GM18502 (cell line): ENCODE measurements around the gene PRADC1.
"Not testable (repeated sequence)": the region's sequence is repeated elsewhere in the genome, so short reads cannot be mapped to it uniquely, and the experiment has no call there.

Experiments
- ATAC-seq: cut with Tn5 transposase; IDR thresholded peaks from one replicate; pipeline ENCODE4 v1.9.1; 2021; ENCODE audit warnings: mild to moderate bottlenecking; ENCODE audit not compliant: unreplicated experiment, poor library complexity

PRADC1 gene

GRCh38 chr2:73210019-73210418, 23.0 kb downstream of the PRADC1 start:
- ATAC-seq: no peak

GRCh38 chr2:73208258-73208657, 24.8 kb downstream of the PRADC1 start:
- ATAC-seq: no peak

- no peak for ATAC-seq
Measured at GRCh38 chr2:73205611-73206010, 27.4 kb downstream of the PRADC1 start.

- no peak for ATAC-seq
Measured at GRCh38 chr2:73203055-73203681, 29.9 kb downstream of the PRADC1 start.

GRCh38 chr2:73202156-73203054, 30.6 kb downstream of the PRADC1 start, which contains the start of gene NOTO:
Gene NOTO (plus strand): TSS chr2:73202574. CDS start chr2:73202667, 93 bp downstream.
- no peak for ATAC-seq

- ATAC-seq: not testable (repeated sequence)
Measured at GRCh38 chr2:73200281-73200680, 32.8 kb downstream of the PRADC1 start.

- ATAC-seq: no peak
Measured at GRCh38 chr2:73197579-73197978, 35.5 kb downstream of the PRADC1 start.

- ATAC-seq: no peak
Measured at GRCh38 chr2:73187549-73187948, 45.5 kb downstream of the PRADC1 start.

- ATAC-seq: no peak
Measured at GRCh38 chr2:73185965-73186364, 47.1 kb downstream of the PRADC1 start.
